ENCODE results near the gene RFT1.

The RFT1 gene

GRCh38 chr3:53084310-53085001 lies 45.8 kb downstream of the RFT1 start:
- TF ChIP-seq CTCF (IDR thresholded peaks at IDR 0.05), result no peak

- no peak for TF ChIP-seq CTCF (IDR thresholded peaks at IDR 0.05)
Measured at GRCh38 chr3:53083949-53084309, 46.3 kb downstream of the RFT1 start.

GRCh38 chr3:53083521-53083920 lies 46.7 kb downstream of the RFT1 start:
- no peak for TF ChIP-seq CTCF (IDR thresholded peaks at IDR 0.05)

GRCh38 chr3:53082736-53083135 lies 47.5 kb downstream of the RFT1 start:
- no peak for TF ChIP-seq CTCF (IDR thresholded peaks at IDR 0.05)

- TF ChIP-seq CTCF (IDR thresholded peaks at IDR 0.05), result no peak
Measured at GRCh38 chr3:53081318-53081717, 48.9 kb downstream of the RFT1 start.

GRCh38 chr3:53080612-53081205 lies 49.5 kb downstream of the RFT1 start:
- TF ChIP-seq CTCF (IDR thresholded peaks at IDR 0.05), result no peak

GRCh38 chr3:53079791-53080555 lies 50.3 kb downstream of the RFT1 start:
- TF ChIP-seq CTCF (IDR thresholded peaks at IDR 0.05), result no peak

All from LNCAP (cell line).